ENCODE measurements around the gene PRKAR1B. TPM values are rescaled to one million over a fixed set of nuclear protein-coding genes. Genes with fewer than 3 reads are reported as not detected.

The PRKAR1B gene
- total RNA-seq, 1 experiment from 2014 or later, result 14.1 TPM

DNA sequence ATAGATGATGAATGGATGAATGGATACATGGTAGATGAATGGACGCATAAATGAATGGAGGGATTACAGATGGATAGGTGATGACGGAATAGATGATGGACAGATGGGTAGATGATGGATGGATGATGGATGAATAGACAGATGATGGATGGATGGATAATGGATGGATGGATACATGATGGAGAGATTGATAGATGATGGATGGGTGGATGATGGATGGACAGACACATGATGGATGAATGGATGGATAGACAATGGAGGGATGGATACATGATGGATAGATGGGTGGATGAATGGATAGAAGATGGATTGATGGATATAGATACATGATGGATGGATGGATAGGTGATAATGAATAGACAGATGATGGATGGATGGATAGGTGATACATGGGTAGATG lies 198.6 kb downstream of the PRKAR1B start:
- peaks cover 6 to 16% of the 10 kb centered on the region in 2 experiments; a peak in 3 of 4 replicates for H3K4me1 ChIP-seq (ENCODE audit: control insufficient read depth in 1 of 2, insufficient read depth in 2 of 2, low read length in 2 of 2)
- ChIA-PET CTCF (no interaction called here), RAD21 (ENCODE audit: low non-redundant PET in 1 of 2, low total read pairs in 2 of 2, uncharacterized antibody in 2 of 2, unreplicated experiment in 2 of 2) (no interaction called here), POLR2A (no interaction called here)
- H3K9me2 ChIP-seq (ENCODE audit: insufficient read depth), result no peaks in the 10 kb centered on the region
- no TSS peak for BruUV-seq (replicated peaks)
- H3K27me3 ChIP-seq (ENCODE audit: insufficient read depth, low read length), result no peaks in the 10 kb centered on the region
- no peaks in the 10 kb centered on the region; a peak in 1 of 4 replicates for H3K9me3 ChIP-seq (ENCODE audit: control insufficient read depth in 1 of 2, insufficient read depth in 1 of 2, low read depth in 1 of 2, low read length in 2 of 2)
- no peak overlapping the region for H3K4me3 ChIP-seq (replicated peaks in 1 of 2; ENCODE audit: low read depth in 1 of 2, low read length in 2 of 2)
- no peak overlapping the region for H3K27ac ChIP-seq (ENCODE audit: low read depth, low read length)
- H4K20me1 ChIP-seq (ENCODE audit: insufficient read depth), result no peaks in the 10 kb centered on the region
- ATAC-seq (no peak), DNase-seq (ENCODE audit: low read depth, low spot score) (no peak)
- H3K36me3 ChIP-seq (ENCODE audit: control insufficient read depth in 1 of 2, insufficient read depth in 2 of 2, low read length in 2 of 2), result no peaks in the 10 kb centered on the region
- no peak overlapping the region for H3K9ac ChIP-seq (ENCODE audit: low read length)
- H3K4me2 ChIP-seq (ENCODE audit: low read length), result no peak overlapping the region
- no peaks in the 10 kb centered on the region for H3K79me2 ChIP-seq (ENCODE audit: insufficient read depth, low read length)
- intact Hi-C loops (cut with micrococcal nuclease), result no loop called here
- TF ChIP-seq ZBTB33 (IDR thresholded peaks at IDR 0.05; ENCODE audit: extremely low read depth, insufficient replicate concordance, low read length) (no peak), FOSL1 (IDR thresholded peaks at IDR 0.05; ENCODE audit: low read depth) (no peak), ELF1 (IDR thresholded peaks at IDR 0.05; ENCODE audit: borderline replicate concordance, low read depth) (no peak), CEBPB (IDR thresholded peaks at IDR 0.05; ENCODE audit: low read depth) (no peak), ZFX (IDR thresholded peaks at IDR 0.05) (no peak), EGR1 (IDR thresholded peaks at IDR 0.05; ENCODE audit: low read depth) (no peak), POLR2A (IDR thresholded peaks at IDR 0.05; ENCODE audit: borderline replicate concordance, extremely low read depth, insufficient read depth, insufficient read length) (no peak), CBX3 (IDR thresholded peaks at IDR 0.05; ENCODE audit: low read depth) (no peak), EZH2 (IDR thresholded peaks at IDR 0.05) (no peak), SRF (IDR thresholded peaks at IDR 0.05; ENCODE audit: low read depth) (no peak), YY1 (IDR thresholded peaks at IDR 0.05; ENCODE audit: extremely low read depth, insufficient replicate concordance, low read depth, low read length) (no peak), TCF7L2 (IDR thresholded peaks at IDR 0.05; ENCODE audit: borderline replicate concordance, extremely low read depth, insufficient read depth, insufficient read length) (no peak), RAD21 (IDR thresholded peaks at IDR 0.05; ENCODE audit: low read depth) (no peak), JUND (IDR thresholded peaks at IDR 0.05) (no peak)
- TF ChIP-seq, protein P1, sequence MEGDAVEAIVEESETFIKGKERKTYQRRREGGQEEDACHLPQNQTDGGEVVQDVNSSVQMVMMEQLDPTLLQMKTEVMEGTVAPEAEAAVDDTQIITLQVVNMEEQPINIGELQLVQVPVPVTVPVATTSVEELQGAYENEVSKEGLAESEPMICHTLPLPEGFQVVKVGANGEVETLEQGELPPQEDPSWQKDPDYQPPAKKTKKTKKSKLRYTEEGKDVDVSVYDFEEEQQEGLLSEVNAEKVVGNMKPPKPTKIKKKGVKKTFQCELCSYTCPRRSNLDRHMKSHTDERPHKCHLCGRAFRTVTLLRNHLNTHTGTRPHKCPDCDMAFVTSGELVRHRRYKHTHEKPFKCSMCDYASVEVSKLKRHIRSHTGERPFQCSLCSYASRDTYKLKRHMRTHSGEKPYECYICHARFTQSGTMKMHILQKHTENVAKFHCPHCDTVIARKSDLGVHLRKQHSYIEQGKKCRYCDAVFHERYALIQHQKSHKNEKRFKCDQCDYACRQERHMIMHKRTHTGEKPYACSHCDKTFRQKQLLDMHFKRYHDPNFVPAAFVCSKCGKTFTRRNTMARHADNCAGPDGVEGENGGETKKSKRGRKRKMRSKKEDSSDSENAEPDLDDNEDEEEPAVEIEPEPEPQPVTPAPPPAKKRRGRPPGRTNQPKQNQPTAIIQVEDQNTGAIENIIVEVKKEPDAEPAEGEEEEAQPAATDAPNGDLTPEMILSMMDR (IDR thresholded peaks at IDR 0.05 in 2 of 3, conservative IDR thresholded peaks at IDR 0.05 in 1 of 3; ENCODE audit: borderline replicate concordance in 1 of 3, insufficient read depth in 1 of 3, low read depth in 2 of 3, low read length in 2 of 3), result no peak
- TF ChIP-seq, protein P2, sequence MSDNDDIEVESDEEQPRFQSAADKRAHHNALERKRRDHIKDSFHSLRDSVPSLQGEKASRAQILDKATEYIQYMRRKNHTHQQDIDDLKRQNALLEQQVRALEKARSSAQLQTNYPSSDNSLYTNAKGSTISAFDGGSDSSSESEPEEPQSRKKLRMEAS (IDR thresholded peaks at IDR 0.05), result no peak
- H2AFZ ChIP-seq (ENCODE audit: low read depth, low read length, poor library complexity, severe bottlenecking), result no peak overlapping the region

Data from HCT116 (cell line).